Ishikawa (cell line): Measurements from ENCODE around the gene CAMTA1.

Experiments used
- CEBPB ChIP-seq: IDR thresholded peaks from 2 replicates; pipeline ENCODE4 v1.6.1; 2012
- CREB1 ChIP-seq: IDR thresholded peaks from 2 replicates; pipeline ENCODE4 v1.6.1; 2012; ENCODE audit warnings: low read depth
- EGR1 ChIP-seq: IDR thresholded peaks from 2 replicates; pipeline ENCODE4 v1.6.1; 2012
- EP300 ChIP-seq: IDR thresholded peaks from 2 replicates; pipeline ENCODE4 v1.6.1; 2012; ENCODE audit warnings: borderline replicate concordance
- FOXM1 ChIP-seq: IDR thresholded peaks from 2 replicates; pipeline ENCODE4 v1.6.1; 2012; ENCODE audit warnings: low read depth, borderline replicate concordance
- MAX ChIP-seq: IDR thresholded peaks from 2 replicates; pipeline ENCODE4 v1.6.1; 2012
- NFIC ChIP-seq: IDR thresholded peaks from 2 replicates; pipeline ENCODE4 v1.6.1; 2012
- RAD21 ChIP-seq: IDR thresholded peaks from 2 replicates; pipeline ENCODE4 v1.6.1; 2012; ENCODE audit warnings: low read depth
- REST ChIP-seq: IDR thresholded peaks from 2 replicates; pipeline ENCODE4 v1.6.1; 2012; ENCODE audit warnings: low read depth, mild to moderate bottlenecking
- TAF1 ChIP-seq: IDR thresholded peaks from 2 replicates; pipeline ENCODE4 v1.6.1; 2012; ENCODE audit warnings: low read depth, mild to moderate bottlenecking
- TCF12 ChIP-seq: IDR thresholded peaks from 2 replicates; pipeline ENCODE4 v1.6.1; 2012; ENCODE audit warnings: low read depth
- TEAD4 ChIP-seq: IDR thresholded peaks from 2 replicates; pipeline ENCODE4 v1.6.1; 2012
- YY1 ChIP-seq: IDR thresholded peaks from 2 replicates; pipeline ENCODE4 v1.6.1; 2012; ENCODE audit warnings: low read depth
- ZBTB7A ChIP-seq: IDR thresholded peaks from 2 replicates; pipeline ENCODE4 v1.6.1; 2012; ENCODE audit warnings: low read depth
- TF ChIP-seq, protein P1 (sequence below): IDR thresholded peaks from 2 replicates; pipeline ENCODE4 v1.6.1; 2012

Gene CAMTA1

GRCh38 chr1:7341145-7341905 lies 556.1 kb downstream of the CAMTA1 start:
- TF ChIP-seq FOXM1 (no peak), TAF1 (no peak), REST (no peak), EGR1 (no peak)

DNA sequence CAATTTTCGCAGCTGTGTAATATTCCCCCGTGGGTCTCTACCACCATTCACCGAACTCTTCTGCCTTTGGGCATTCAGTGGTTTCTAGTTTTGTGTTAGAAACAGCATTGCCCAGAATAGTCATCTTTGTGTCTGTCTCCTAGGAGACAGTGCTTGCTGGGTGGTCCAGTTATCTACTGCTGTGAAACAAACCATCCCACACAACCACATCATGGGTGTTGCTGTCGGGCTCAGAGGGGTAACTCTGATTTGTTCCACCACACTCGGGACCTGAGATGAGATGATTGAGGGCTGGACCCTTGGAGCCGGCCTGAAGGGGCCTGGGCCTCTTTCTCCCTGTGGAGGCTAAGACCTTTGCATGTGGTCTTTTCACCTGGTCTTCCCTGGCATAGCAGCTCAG lies 558.6 kb downstream of the CAMTA1 start:
- no peak for TF ChIP-seq TEAD4
- TF ChIP-seq CEBPB = no peak
- TF ChIP-seq CREB1 = no peak
- TF ChIP-seq EGR1 = no peak
- TF ChIP-seq NFIC = no peak

DNA sequence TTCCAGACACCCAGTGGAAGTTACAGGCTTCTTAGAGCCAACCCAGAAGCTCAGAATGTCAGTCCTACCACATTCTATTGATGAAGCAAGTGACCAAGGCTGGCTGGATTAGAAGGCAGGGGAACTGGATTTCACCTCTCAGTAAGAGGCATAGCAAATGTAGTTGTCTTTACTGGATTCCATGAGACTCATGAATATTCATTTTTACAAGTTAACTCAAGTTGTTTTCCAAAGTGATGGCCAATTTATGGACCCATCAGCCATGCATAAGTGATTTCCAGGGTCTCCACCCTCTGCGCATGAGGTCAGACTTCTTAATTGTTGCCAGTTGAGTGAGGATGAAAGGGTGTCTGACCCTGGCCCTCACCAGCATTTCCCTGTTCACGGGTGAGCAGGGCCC lies 559.0 kb downstream of the CAMTA1 start:
- TF ChIP-seq MAX (no peak), CREB1 (no peak), FOXM1 (no peak), CEBPB (no peak), YY1 (no peak)
- TF ChIP-seq, protein P1, sequence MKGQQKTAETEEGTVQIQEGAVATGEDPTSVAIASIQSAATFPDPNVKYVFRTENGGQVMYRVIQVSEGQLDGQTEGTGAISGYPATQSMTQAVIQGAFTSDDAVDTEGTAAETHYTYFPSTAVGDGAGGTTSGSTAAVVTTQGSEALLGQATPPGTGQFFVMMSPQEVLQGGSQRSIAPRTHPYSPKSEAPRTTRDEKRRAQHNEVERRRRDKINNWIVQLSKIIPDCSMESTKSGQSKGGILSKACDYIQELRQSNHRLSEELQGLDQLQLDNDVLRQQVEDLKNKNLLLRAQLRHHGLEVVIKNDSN = no peak

- TF ChIP-seq YY1 (no peak), EP300 (no peak), FOXM1 (no peak), CEBPB (no peak), NFIC (no peak), CREB1 (no peak), EGR1 (no peak), TEAD4 (no peak), TCF12 (no peak), TAF1 (no peak), RAD21 (no peak), ZBTB7A (no peak), MAX (no peak), REST (no peak)
- TF ChIP-seq, protein P1 = no peak
Measured at GRCh38 chr1:7345516-7345915, 560.3 kb downstream of the CAMTA1 start.

DNA sequence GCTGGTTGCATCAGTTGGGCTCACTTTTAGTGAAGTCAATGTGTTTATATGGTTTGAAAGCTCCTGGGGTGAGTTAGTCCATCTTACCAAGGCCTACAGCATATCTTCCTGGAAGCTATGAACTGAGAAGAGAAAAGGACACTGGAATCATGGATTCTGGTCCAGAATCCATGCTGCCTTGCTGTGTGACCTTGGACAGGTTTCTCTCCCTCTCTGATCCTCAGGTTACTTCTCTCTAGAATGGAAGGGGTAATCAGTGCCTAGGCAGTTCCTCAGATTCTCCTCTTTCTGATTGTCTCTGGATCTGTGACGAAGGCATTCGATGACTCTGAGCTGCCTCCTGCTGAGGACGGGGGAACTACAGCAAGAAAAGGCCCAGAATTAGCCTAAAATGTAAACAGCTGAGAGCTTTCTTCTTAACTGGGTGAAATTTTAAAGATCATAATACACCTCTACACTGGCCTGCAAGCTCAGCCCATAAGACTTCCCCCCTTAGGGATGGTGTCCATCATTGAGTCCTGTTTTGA lies 560.9 kb downstream of the CAMTA1 start:
- TF ChIP-seq MAX = no peak
- TF ChIP-seq RAD21 = no peak
- no peak for TF ChIP-seq NFIC
- no peak for TF ChIP-seq CEBPB
- no peak for TF ChIP-seq TEAD4
